ENCODE measurements around the gene CDC37.
"Not testable (repeated sequence)": the region's sequence is repeated elsewhere in the genome, so short reads cannot be mapped to it uniquely, and the experiment has no call there.

The CDC37 gene

DNA sequence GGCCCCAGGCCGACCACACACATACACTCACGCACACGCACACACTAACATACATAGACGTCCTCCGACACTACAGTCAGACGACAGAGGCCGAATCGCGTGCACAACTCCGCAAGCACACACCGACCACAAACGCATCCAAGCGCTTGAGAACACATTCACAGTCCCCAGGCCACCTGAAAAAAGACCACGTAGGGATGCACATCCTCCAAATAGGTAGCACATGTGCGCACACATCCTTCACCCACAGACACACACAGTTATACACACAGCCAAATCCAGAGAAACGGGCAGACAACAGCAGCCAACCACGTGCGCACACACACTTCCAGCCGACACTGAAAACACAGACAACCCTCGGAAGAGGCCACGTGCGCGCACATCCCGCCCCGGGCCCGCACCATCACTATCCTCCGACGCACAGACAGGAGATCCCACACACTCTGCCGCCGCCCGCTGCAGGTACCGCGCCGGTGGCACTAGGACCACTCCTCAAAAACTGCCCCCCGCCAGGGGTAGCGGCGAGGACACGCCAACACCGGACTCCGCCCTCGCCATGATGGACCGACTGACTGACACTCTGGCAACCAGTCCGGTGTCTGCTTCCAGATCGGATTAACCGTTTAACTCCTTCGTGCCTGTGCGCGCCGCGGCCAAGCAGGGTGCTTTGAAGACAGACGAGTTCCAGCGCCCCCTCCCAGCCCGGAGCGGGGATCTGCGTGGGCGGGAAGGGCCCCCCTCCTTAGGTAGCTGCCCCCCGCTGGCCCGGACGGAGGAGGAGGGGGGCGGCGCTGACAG lies 16.5 kb upstream of the CDC37 start:
- no peak for DNase-seq (ENCODE audit: low read depth)

DNA sequence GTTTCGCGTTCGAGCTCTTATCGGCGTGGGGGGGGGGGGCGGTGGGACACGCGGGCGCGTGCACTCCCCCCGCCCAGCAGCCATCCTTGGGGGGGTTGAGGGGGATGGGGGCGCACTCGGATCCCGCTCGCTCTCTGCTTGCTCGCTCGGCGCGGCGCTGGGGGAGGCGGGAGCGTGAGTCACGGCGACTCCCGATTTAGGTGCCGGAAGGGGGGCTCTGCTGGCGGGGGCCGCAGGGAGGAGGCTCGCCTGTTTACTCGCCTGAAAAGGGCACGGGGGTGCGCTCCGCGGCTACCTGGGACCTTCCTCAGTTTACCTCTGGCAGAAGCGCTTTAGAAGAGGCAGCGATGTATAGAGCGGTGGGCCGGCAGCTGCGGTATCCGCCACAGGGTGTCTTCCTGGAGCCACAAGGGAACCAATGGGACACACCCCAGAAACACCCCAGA lies 15.9 kb upstream of the CDC37 start:
- DNase-seq (ENCODE audit: low read depth) = no peak

DNA sequence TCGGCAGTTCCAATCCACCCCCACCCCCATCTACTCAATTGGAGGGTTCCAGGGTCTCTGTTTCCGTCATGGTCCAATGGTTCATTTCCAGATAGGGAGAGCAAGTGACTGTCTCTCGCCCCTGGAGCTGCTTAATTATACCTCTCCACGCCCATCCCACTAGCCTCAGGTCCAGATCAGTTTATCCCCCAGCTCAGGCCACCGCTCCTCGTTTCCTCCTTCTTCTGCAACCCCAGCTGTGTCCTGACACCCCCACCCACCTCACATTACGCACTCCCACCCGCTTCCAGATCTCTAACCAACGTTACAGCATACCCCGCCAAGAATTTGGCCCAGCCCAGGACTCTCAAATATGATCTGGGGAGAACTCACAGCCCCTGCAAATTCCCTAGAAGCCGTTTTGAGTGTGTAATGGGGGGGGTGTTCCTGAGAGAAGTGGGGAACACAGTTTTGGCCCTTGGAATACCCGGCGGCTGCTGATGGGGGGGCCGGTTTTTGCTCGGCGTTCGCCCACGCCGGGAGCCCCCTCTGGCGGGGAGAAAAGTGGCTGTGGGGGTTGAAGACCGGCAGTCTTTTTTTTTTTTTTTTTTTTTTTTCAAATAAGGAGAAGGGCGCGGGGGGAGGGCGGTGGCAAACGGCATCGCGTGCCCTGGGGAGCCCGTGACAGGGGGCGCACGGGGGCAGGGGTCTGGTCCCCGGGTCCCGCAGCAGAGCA lies 15.3 kb upstream of the CDC37 start:
- DNase-seq (ENCODE audit: low read depth) = no peak

DNA sequence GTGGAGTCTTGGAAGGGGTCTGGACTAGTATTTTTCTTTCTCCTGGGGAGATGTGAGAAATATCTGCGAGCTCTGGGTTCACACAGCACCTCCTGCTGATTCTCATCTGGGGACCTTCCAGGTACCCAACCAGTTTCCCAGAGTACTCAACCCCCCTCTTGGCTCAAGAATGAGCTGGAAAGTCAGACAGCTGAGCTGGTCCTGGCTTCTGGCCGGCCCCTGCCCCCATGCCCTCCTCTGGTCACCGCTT lies 14.8 kb upstream of the CDC37 start:
- DNase-seq (ENCODE audit: low read depth) = no peak

DNA sequence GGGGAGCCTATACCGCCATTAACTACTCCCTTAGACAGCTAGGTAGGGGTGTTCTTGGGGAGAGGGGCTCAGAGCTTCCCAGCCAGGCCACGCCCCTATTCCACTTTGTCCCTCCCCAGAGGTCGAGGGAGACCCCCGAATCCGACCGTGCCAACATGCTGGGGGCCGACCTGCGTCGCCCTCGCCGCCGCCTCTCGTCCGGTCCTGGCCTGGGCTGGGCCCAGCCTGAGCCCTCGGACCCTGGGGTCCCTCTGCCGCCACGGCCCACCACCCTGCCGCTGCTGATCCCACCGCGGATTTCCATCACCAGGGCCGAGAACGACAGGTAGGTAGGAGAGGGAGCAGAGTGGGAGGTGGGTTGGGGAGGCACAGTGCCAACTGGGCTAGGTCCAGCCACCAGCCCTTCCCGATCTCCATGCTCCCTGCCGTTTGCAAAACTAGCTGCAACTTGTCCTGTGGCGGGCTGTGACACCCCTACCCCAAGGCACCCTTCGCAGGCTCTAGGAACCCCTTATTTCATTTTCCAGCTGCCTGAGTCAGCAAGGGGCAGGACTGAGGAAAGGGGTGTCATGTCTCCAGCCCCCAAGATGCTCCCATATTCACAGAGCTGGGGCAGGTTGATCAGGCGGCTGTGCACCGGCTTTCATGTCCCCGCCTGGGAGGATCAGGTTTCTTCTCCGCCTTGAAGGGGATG lies 14.3 kb upstream of the CDC37 start:
- DNase-seq (ENCODE audit: low read depth) = no peak

DNA sequence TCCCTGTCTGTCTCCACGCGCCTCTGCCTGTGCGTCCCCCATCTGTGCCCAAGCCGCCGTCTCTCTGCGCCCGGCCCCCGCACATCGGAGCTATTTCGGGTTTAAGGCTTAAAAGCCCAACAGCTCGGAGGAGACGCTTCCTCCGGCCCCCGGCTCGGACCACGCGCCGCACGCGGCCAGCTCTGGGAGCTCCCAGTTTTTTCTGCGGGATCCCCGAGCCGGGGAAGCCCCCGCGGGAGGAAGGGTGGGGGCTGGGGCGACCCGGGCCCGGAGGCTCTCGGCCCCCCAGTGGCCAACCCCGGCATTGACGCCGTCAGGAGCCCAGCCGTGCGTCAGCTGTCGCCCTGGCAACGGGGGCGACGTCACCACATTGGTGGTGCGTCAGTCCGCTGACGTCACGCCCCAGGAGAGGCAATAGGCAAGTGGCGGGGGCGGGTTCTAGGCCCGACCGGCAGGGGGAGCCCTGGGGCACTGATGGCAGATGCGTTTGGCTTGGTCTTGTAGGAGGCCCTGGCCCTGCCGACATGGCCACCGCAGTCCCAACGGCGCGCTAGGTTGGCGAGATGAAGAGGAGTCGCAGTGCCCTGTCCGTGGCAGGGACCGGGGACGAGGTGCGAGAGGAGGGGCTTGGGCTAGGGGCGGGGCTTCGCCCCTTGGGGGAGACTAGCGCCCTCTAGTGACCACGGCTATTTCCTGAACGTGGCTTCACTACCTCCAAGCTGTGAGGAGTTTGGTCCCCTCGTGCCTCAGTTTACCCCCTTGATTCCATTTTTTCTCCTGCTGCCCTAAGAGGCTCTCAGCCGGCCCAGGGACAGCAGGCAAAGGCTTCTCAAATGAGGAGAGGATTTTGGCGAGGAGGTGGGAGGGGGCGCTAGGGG lies 13.3 kb upstream of the CDC37 start:
- peak; percentile 87 for DNase-seq (ENCODE audit: low read depth)

DNA sequence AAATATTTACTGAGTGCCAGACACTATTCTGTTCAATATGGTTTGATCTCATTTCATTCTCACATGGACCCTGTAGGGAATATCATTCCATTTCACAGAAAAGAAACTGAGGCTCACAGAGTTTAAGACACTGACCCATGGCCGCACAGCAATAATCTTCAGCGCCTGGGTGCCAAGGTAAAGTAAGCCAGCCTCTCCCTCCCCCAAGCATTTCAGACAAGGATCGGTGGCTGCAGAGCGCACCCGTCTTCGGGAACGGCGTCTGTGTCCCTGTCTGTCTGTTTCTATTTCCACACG lies 12.7 kb upstream of the CDC37 start:
- no peak for DNase-seq (ENCODE audit: low read depth)

DNA sequence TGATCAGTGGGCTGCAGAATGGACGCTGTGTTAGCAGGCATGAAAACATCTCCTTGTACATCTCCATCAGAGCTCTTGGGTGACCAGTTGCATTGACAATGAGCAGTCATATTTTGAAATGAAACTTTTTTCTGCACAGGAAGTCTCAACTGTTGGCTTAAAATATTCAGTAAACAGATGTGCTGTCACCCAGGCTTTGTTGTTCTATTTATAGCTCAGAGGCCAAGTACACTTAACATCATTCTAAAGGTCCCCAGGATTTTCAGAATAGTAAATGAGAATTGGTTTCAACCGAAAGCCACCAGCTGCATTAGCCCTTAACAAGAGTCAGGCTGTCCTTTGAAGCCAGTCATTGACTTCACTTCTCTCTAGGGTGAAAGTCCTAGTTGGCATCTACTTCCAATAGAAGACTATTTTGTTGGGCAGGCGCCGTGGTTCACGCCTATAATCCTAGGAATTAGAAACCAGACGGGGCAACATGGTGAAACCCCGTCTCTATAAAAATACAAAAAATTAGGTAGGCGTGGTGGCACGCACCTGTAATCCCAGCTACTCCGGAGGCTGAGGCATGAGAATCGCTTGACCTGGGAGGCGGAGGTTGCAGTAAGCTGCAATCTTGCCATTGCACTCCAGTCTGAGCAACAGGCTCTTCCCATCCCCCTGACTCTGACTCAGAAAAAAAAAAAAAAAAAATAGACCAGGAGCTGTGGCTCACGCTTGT lies 9.1 kb upstream of the CDC37 start:
- no peak for DNase-seq (ENCODE audit: low read depth)

DNA sequence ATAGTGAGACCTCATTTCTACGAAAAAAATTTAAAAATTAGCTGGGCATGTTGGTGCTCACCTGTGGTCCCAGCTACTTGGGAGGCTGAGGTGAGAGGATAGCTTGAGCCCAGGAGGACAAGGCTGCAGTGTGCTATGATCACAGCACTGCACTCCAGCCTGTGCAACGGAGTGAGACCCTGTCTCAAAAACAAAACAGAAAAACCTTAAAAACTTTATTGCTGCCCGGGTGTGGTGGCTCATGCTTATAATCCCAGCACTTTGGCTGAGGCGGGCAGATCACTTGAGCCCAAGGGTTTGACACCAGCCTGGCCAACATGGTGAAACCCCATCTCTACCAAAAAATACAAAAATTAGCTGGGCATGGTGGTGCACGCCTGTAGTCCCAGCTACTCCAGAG lies 7.9 kb upstream of the CDC37 start:
- not testable (repeated sequence) for DNase-seq (ENCODE audit: low read depth)

DNA sequence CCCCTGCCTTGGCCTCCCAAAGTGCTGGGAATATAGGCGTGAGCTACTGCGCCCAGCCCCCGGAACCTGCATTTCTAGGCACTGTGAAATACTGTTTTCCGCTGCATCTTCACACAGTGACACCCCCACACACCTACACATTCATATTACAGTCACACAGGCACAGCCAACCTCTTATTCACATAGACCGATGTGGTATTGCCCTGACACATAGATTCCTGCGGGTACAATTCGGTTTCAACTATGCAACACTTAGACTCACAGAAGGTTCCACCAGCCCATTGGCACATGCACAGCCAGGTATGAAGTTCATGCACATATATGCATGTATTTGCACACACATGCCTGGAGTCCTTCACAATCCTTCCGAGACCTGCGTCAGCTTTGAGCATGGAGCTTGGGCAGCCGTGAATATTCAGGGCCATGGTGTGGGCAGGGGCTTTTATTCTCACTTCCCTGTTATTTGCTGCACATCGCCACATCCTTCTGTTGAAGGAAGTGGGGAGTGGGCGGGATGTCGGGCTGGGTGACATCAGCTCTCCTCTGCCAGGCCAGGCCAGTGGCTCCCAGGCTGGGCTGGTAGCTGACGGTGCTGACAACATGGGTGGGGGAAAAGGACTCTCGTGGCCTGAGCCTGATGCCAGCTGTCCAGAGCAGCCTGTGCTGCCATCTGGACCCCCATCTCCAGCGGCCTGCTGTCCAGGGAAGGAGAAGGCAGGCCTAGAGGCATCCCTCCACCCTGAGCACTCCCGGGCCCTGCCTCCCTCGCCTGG lies 5.4 kb upstream of the CDC37 start:
- DNase-seq (ENCODE audit: low read depth) = no peak

DNA sequence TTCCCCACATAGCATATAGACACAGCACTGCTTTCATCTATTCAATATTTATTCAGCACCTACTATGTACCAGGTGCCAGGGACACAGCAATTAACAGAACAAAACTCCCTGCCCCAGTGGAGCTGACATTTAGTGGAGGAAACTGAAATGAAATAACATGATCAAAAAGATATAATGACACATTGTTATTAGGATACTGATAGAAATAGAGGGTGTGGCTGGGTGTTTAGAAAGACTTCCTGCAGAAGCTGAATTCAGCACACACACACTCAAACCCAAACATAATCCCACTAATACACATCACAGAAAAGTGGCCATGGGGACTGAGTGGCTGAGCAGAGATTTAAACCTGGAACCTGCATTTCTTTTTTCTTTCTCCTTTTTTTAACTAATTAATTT lies 3.8 kb upstream of the CDC37 start:
- DNase-seq (ENCODE audit: low read depth) = no peak

DNA sequence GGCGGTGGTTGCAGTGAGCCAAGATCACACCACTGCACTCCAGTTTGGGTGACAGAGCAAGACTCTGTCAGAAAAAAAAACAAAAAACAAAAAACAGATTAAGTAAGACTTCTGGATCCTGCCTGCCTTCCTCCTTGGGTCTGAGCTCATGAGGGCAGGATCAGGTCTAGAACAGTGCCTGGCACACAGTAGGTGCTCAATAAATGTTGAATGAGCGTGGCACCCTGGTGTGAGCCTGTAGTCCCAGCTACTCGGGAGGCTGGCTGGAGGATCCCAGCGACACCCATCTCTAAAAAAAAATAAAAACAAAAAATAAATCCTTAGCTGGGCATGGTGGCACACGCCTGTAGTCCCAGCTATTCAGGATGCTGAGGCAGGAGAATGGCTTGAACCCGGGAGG lies 2.8 kb upstream of the CDC37 start:
- no peak for DNase-seq (ENCODE audit: low read depth)

DNA sequence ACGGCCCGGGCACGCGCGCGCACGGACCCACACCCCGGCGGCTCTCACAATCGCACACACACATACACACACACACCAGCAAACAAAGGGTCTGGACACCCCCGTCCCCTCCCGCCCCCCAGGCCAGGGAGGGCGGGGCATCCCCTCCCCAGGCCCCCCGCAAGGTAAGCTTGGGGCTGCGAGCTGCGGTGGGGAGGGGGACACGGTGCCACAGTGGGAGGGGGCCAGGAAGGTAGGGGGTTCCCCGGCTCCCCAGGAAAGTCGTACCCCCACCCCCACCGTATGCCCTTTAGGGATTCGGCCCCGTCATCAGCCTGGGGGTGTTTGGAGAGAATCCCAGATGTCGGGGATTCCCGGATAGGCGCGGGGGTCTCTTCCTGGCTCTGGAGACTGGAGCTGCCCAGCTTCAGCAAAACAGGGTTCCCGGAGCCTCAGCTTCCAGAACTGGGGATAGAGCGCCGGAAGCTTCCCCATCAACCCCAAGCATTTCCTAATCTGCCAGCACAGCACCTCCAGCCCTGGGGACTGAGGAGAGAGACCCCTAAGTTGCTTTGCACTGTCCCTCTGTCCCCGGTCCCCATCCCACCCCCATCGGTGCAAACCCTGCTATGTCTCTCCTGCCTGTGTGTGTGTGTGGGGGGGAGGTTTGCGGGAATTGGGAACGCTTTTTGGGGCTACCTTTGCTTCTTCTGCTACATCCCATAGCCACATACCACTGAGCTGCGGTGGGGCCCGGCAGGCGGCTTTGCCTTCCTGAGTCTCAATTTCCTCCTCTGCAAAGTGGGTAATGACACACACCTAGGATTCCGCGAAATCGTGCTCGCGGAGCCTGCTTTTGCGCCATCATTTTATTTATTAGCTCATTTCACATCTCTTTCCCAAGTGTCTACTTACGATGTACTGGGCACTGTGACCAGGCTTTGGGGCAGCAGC lies 1.8 kb upstream of the CDC37 start:
- no peak for DNase-seq (ENCODE audit: low read depth)

DNA sequence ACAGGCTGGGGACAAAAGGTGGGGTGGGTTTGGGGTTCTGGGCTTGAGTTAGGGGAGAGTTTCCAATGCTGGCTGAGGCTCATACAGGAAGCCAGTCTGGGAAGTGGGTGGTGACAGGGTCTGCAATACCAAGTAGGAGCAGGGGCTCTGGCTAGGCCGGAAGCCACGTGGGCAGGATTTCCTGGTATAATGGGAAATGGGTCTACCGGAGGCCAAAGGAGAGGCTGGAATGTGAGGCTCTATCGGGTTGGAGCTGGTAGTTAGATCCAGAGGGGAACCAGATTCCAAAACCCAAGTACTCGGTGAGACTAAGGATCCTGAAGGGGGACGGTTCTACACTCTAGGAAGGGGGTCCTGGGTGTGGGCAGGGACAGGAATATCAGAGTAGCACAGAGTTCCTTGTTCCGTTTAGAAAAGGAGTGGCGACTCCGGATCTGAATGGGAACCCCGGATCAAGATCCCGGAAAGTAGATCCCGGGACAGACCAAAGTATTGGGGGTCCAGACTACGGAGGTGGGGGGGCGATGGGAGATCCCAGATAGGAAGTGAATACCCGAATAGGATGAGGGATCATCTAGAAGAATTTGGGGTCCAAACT lies 802 bp downstream of the CDC37 start:
- no peak for DNase-seq (ENCODE audit: low read depth)

DNA sequence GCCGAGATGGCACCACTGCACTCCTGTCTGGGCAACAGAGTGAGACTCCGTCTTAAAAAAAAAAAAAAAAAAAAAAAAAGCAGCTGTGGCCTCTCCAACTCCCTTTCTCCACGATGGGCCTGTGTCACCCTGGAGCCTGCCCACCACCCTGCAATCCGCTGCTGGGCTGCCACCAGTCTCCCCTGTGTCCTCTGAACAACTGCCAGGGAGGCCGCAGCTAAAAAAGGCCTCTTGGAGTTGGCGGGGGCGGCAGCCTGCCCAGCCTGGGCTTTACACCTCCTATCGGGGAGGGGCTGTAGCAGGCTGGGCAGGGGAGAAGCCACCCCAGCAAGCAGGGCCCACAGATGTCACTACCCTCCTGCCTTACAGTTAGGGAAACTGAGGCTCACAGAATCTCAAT lies 3.5 kb downstream of the CDC37 start:
- no peak for DNase-seq (ENCODE audit: low read depth)

DNA sequence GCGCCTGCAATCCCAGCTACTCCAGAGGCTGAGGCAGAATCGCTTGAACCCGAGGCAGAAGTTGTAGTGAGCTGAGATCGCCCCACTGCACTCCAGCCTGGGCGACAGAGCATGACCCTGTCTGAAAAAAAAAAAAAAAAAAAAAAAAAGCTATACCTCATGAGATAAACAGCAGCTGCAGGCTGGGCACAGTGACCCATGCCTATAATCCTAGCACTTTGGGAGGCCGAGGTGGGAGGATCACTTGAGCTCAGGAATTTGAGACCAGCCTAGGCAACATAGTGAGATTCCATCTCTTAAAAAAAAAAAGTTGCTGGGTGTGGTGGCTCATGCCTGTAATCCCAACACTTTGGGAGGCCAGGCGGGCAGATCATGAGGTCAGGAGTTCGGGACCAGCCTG lies 4.0 kb downstream of the CDC37 start:
- DNase-seq (ENCODE audit: low read depth) = not testable (repeated sequence)

DNA sequence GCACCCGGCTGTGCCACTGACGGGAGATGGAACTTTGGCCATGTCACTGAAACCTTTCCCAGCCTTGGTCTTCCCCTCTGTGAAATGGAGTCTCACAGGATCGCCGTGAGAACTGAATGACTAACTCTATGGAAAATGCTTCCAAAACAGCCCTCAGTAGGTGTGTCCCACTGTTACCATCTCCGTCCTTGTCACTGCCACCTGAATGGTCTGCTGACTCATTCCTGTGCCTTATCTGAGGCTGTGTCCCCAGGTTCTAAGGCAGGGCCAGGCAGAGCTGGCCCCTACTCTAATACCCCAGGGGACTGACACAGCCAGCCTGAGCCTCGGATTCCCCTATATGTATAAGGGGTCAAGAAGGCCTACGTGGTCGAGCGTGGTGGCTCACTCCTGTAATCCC lies 4.5 kb downstream of the CDC37 start:
- no peak for DNase-seq (ENCODE audit: low read depth)

DNA sequence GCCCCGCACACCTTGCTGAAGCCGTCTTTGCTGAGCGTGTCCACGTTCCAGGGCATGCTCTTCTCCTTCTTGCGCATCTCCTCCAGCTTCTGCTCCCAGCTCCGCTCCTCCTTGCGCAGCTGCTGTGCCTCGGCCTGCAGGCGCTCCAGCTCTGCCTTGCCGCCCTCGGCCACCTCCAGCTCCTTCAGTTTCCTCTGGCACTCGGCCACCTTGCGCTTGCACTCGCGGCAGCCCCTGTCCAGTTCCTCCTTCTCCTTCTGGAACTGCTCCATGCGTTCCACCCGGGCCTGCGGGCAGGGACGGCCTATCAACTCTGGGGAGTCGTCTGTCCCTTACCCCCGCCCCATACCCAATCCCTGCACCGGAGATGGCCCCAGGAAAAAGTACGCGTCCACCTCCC lies 7.4 kb downstream of the CDC37 start:
- DNase-seq (ENCODE audit: low read depth) = no peak

DNA sequence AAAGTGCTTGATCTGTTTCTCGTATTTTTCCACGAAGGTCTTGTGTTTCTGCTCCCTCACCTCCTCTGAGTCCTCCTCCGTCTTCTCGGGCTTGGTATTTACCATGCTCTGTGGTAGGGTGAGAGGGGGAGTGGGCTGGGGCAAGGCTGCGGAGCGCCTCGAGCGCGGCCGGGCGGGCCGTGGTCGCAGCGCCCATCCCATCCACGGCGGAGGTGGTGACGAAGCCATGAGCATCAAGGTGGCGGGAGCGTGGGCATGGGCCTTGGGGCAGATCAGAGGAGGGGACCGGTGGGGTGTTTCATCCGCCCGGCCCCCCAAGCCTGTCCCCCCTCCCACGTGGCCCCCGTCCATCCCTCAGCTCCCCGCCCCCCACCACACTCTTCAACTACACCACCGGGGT lies 7.9 kb downstream of the CDC37 start:
- DNase-seq (ENCODE audit: low read depth) = no peak

DNA sequence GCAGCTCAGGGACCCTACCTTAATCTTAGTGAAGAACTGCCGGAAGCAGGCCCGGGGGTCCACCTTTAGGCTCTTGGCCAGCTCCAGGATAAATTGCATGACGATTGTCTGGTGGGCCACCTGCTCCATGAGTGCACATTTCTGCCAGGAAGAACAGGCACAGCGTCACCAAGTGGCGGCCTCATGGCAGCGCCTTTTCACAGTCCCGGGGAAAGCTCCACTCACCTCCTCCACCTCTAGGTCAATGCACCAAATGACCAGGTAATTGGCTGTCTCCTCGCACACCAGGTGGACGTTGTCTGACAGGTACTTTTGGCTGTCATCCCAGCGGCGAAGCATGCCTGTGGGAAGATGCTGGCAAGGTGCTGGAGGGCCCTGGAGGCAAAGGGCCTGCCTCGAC lies 8.3 kb downstream of the CDC37 start:
- DNase-seq (ENCODE audit: low read depth) = no peak

Data from stimulated activated CD8-positive, alpha-beta memory T cell treated with anti-CD3 and anti-CD28 coated beads, Interleukin-12 subunit alpha, Interleukin-12 subunit beta, amount 100 ng/mL, for 4 hours (primary cell).